Muscle of leg (tissue), 11 donors: ENCODE measurements around the gene NMD3. TPM values are rescaled to one million over a fixed set of nuclear protein-coding genes. Genes with fewer than 3 reads are reported as not detected.
"Not testable (repeated sequence)": the region's sequence is repeated elsewhere in the genome, so short reads cannot be mapped to it uniquely, and the experiment has no call there.

ENCODE experiments used
- DNase-seq: peaks from one replicate; pipeline ENCODE4 v3.0.0; 2013
- H3K27ac ChIP-seq: one replicate; pipeline ENCODE4 v1.5.1; 2013; ENCODE audit warnings: mild to moderate bottlenecking, low read length, control low read depth
- H3K27me3 ChIP-seq: one replicate; pipeline ENCODE4 v1.6.1; 2013; ENCODE audit warnings: low read length; ENCODE audit not compliant: control insufficient read depth, insufficient read depth
- H3K36me3 ChIP-seq: one replicate; pipeline ENCODE4 v1.6.1; 2013; ENCODE audit warnings: low read length; ENCODE audit not compliant: control insufficient read depth, insufficient read depth
- H3K4me1 ChIP-seq: one replicate; pipeline ENCODE4 v1.6.1; 2013; ENCODE audit warnings: low read length; ENCODE audit not compliant: control insufficient read depth, insufficient read depth
- H3K4me3 ChIP-seq: one replicate; pipeline ENCODE4 v1.5.1; 2013; ENCODE audit warnings: low read length, control low read depth
- H3K9me3 ChIP-seq: replicated peaks from 2 replicates; pipeline ENCODE4 v1.6.1; 2013; ENCODE audit warnings: low read depth, low read length; ENCODE audit not compliant: control insufficient read depth
- WGBS: methylation state at CpG from one replicate; pipeline ENCODE4 v1.1.5; 2013; ENCODE audit warnings: missing lambda C conversion rate; ENCODE audit not compliant: insufficient coverage; 5-methylcytosine and 5-hydroxymethylcytosine counted together
- polyA plus RNA-seq, 8 donors: library from polyadenylated mRNA; unstranded; fragments of 120-200 nt; gene quantifications; one replicate each; pipeline versions ENCODE4 v1.2.1 to v1.2.3, GENCODE V29; 2013; ENCODE audit warnings: inconsistent platforms in 1 of 8, low replicate concordance in 1 of 8; ENCODE audit not compliant: insufficient read length in 8 of 8, insufficient read depth in 1 of 8
- total RNA-seq: library from RNA; stranded (reverse); fragments of 120-200 nt; gene quantifications from one replicate; pipeline ENCODE4 v1.2.4, GENCODE V29; 2013

NMD3 gene
- total and polyA plus RNA-seq, 9 donors: 28.8 to 43.1 (median 37.2) TPM

GRCh38 chr3:161273589-161274218 is 52.6 kb downstream of the NMD3 start:
- Histone ChIP-seq H3K4me3 (no peak overlapping the region), H3K36me3 (peaks cover 7% of the 10 kb centered on the region), H3K4me1 (no peaks in the 10 kb centered on the region), H3K27ac (no peak overlapping the region), H3K9me3 (peaks cover 13% of the 10 kb centered on the region), H3K27me3 (no peaks in the 10 kb centered on the region)
- peak; percentile 37 for DNase-seq
- WGBS: no CpG with 5 or more reads among the region's 3 CpGs

GRCh38 chr3:161274691-161275298 is 53.7 kb downstream of the NMD3 start:
- peaks cover 17% of the 10 kb centered on the region for H3K9me3 ChIP-seq
- no peak overlapping the region for H3K27ac ChIP-seq
- 60% methylated on average over 1 of the region's 4 CpGs for WGBS
- no peaks in the 10 kb centered on the region for H3K4me1 ChIP-seq
- DNase-seq: peak; percentile 20
- no peaks in the 10 kb centered on the region for H3K27me3 ChIP-seq
- H3K4me3 ChIP-seq: no peak overlapping the region
- H3K36me3 ChIP-seq: peaks cover 7% of the 10 kb centered on the region

- peaks cover 7% of the 10 kb centered on the region for H3K36me3 ChIP-seq
- no peaks in the 10 kb centered on the region for H3K27me3 ChIP-seq
- DNase-seq: no peak
- no peak overlapping the region for H3K27ac ChIP-seq
- H3K9me3 ChIP-seq: peaks cover 24% of the 10 kb centered on the region
- 100% methylated on average over 2 of the region's 2 CpGs for WGBS
- no peaks in the 10 kb centered on the region for H3K4me1 ChIP-seq
- no peak overlapping the region for H3K4me3 ChIP-seq
Observed at GRCh38 chr3:161275919-161276318, 54.8 kb downstream of the NMD3 start.

GRCh38 chr3:161282387-161282786 is 61.3 kb downstream of the NMD3 start:
- not testable (repeated sequence) for H3K27ac ChIP-seq, H3K4me1 ChIP-seq, H3K36me3 ChIP-seq, H3K4me3 ChIP-seq, DNase-seq, H3K27me3 ChIP-seq
- peaks cover 31% of the 10 kb centered on the region for H3K9me3 ChIP-seq
- WGBS: 95% methylated on average over 2 of the region's 4 CpGs

- no peaks in the 10 kb centered on the region for H3K36me3 ChIP-seq
- peaks cover 16% of the 10 kb centered on the region for H3K9me3 ChIP-seq
- H3K4me3 ChIP-seq: no peak overlapping the region
- no peaks in the 10 kb centered on the region for H3K27me3 ChIP-seq
- H3K27ac ChIP-seq: no peak overlapping the region
- DNase-seq: no peak
- WGBS: 89% methylated on average over 1 of the region's 4 CpGs
- no peaks in the 10 kb centered on the region for H3K4me1 ChIP-seq
Observed at GRCh38 chr3:161284989-161285388, 63.9 kb downstream of the NMD3 start.

- Histone ChIP-seq H3K36me3 (no peaks in the 10 kb centered on the region), H3K4me3 (no peak overlapping the region), H3K27ac (no peak overlapping the region), H3K9me3 (peaks cover 3% of the 10 kb centered on the region), H3K27me3 (no peaks in the 10 kb centered on the region), H3K4me1 (no peaks in the 10 kb centered on the region)
- no peak for DNase-seq
- WGBS: 93% methylated on average over 2 of the region's 4 CpGs
Observed at GRCh38 chr3:161289174-161289573, 68.1 kb downstream of the NMD3 start.

GRCh38 chr3:161291191-161291901 is 70.2 kb downstream of the NMD3 start:
- no peak for DNase-seq
- Histone ChIP-seq H3K27me3 (no peaks in the 10 kb centered on the region), H3K4me3 (no peak overlapping the region), H3K27ac (no peak overlapping the region), H3K4me1 (no peaks in the 10 kb centered on the region), H3K9me3 (no peaks in the 10 kb centered on the region), H3K36me3 (no peaks in the 10 kb centered on the region)
- WGBS: 86% methylated on average over 2 of the region's 5 CpGs

GRCh38 chr3:161293381-161293780 is 72.3 kb downstream of the NMD3 start:
- H3K36me3 ChIP-seq: no peaks in the 10 kb centered on the region
- WGBS: no CpG with 5 or more reads among the region's 2 CpGs
- no peak overlapping the region for H3K4me3 ChIP-seq
- H3K27me3 ChIP-seq: no peaks in the 10 kb centered on the region
- no peak overlapping the region for H3K27ac ChIP-seq
- no peaks in the 10 kb centered on the region for H3K4me1 ChIP-seq
- H3K9me3 ChIP-seq: no peaks in the 10 kb centered on the region
- DNase-seq: no peak

- H3K27me3 ChIP-seq: no peaks in the 10 kb centered on the region
- no peak overlapping the region for H3K27ac ChIP-seq
- no peak for DNase-seq
- no peaks in the 10 kb centered on the region for H3K4me1 ChIP-seq
- no peaks in the 10 kb centered on the region for H3K36me3 ChIP-seq
- H3K9me3 ChIP-seq: no peaks in the 10 kb centered on the region
- no peak overlapping the region for H3K4me3 ChIP-seq
Observed at GRCh38 chr3:161295325-161295724, 74.2 kb downstream of the NMD3 start.

- WGBS: no CpG with 5 or more reads among the region's 3 CpGs
Observed at GRCh38 chr3:161296814-161297213, 75.7 kb downstream of the NMD3 start.

More at GRCh38 chr3:161296814-161297213, 75.7 kb downstream of the NMD3 start:
- H3K9me3 ChIP-seq: no peaks in the 10 kb centered on the region
- no peak for DNase-seq
- H3K27ac ChIP-seq: no peak overlapping the region
- no peaks in the 10 kb centered on the region for H3K27me3 ChIP-seq
- no peaks in the 10 kb centered on the region for H3K36me3 ChIP-seq
- H3K4me3 ChIP-seq: no peak overlapping the region
- no peaks in the 10 kb centered on the region for H3K4me1 ChIP-seq
